SK-N-SH (cell line): ENCODE results near the gene IZUMO1. TPM values are rescaled to one million over a fixed set of nuclear protein-coding genes. Genes with fewer than 3 reads are reported as not detected.

Experiments used
- CTCF ChIA-PET: fragments of 300-600, 350-600 bp; formaldehyde crosslinking; extraction: SDS; loops from one replicate; lab custom pipeline; 2021; lab: Yijun Ruan, JAX
- POLR2A ChIA-PET: fragments of 350-600 bp; sonication (Branson Sonifier 250); formaldehyde crosslinking; extraction: SDS; loops from one replicate; lab custom pipeline; 2020; ENCODE audit warnings: antibody characterized with exemption, inconsistent platforms; lab: Yijun Ruan, JAX
- DNase-seq: peaks from one replicate; pipeline ENCODE4 v3.0.0; 2012
- H2AFZ ChIP-seq: fragments of 200-600 bp; sonication (generic); 2 replicates; pipeline ENCODE4 v1.8.1; 2016; ENCODE audit warnings: antibody characterized with exemption, mild to moderate bottlenecking, low read depth
- H3F3A ChIP-seq: fragments of 200-600 bp; sonication (generic); replicated peaks from 2 replicates; pipeline ENCODE3; 2016; ENCODE audit warnings: antibody characterized with exemption, mild to moderate bottlenecking; ENCODE audit not compliant: insufficient read depth
- H3K27ac ChIP-seq, 2 experiments: fragments of 200-500 bp in 1 of 2; fragments of 200-600 bp in 1 of 2; sonication (Bioruptor generic) in 1 of 2; sonication (generic), shearing (Covaris generic) in 1 of 2; 2 replicates each; pipeline versions ENCODE4 v1.5.1 to v1.6.1; 2014 to 2016; ENCODE audit warnings: low read depth in 2 of 2, inconsistent platforms in 1 of 2, low read length in 1 of 2, mild to moderate bottlenecking in 1 of 2, mixed read lengths in 1 of 2
- H3K27me3 ChIP-seq: fragments of 200-600 bp; sonication (generic), shearing (Covaris generic); 2 replicates; pipeline ENCODE4 v1.6.1; 2016; ENCODE audit warnings: mixed run types; ENCODE audit not compliant: insufficient read depth
- H3K36me3 ChIP-seq, 2 experiments: fragments of 200-500 bp in 1 of 2; fragments of 200-600 bp in 1 of 2; sonication (Bioruptor generic) in 1 of 2; sonication (generic) in 1 of 2; replicated peaks in 1 of 2; 2 replicates each; pipeline versions ENCODE3 to v1.5.1; 2014 to 2016; ENCODE audit warnings: low read length in 1 of 2, mild to moderate bottlenecking in 1 of 2; ENCODE audit not compliant: insufficient read depth in 2 of 2, control insufficient read depth in 1 of 2
- H3K4me1 ChIP-seq, 2 experiments: fragments of 200-500 bp in 1 of 2; fragments of 200-600 bp in 1 of 2; sonication (Bioruptor generic) in 1 of 2; sonication (generic), shearing (Covaris generic) in 1 of 2; 2 replicates each; pipeline versions ENCODE4 v1.5.1 to v1.6.1; 2014 to 2016; ENCODE audit warnings: low read depth in 1 of 2, low read length in 1 of 2, mixed run types in 1 of 2; ENCODE audit not compliant: insufficient read depth in 2 of 2, control insufficient read depth in 1 of 2
- H3K4me2 ChIP-seq: fragments of 200-600 bp; sonication (generic), shearing (Covaris generic); 2 replicates; pipeline ENCODE4 v1.6.1; 2017; ENCODE audit warnings: mixed run types
- H3K4me3 ChIP-seq, 2 experiments: fragments of 200-500 bp in 1 of 2; fragments of 200-600 bp in 1 of 2; sonication (Bioruptor generic) in 1 of 2; sonication (generic), shearing (Covaris generic) in 1 of 2; 2 replicates each; pipeline versions ENCODE4 v1.5.1 to v1.8.1; 2014 to 2016; ENCODE audit warnings: low read depth in 2 of 2, inconsistent platforms in 1 of 2, low read length in 1 of 2, mild to moderate bottlenecking in 1 of 2, mixed read lengths in 1 of 2, moderate library complexity in 1 of 2
- H3K79me2 ChIP-seq: fragments of 200-600 bp; sonication (generic); 2 replicates; pipeline ENCODE4 v1.8.1; 2017; ENCODE audit warnings: mild to moderate bottlenecking; ENCODE audit not compliant: insufficient read depth
- H3K9ac ChIP-seq: fragments of 200-600 bp; sonication (generic); 2 replicates; pipeline ENCODE4 v1.6.1; 2017; ENCODE audit warnings: mixed run types
- H3K9me2 ChIP-seq: fragments of 200-600 bp; sonication (generic); 2 replicates; pipeline ENCODE4 v1.6.1; 2017; ENCODE audit warnings: mixed run types
- H3K9me3 ChIP-seq: fragments of 200-600 bp; sonication (generic); 2 replicates; pipeline ENCODE4 v1.6.1; 2017; ENCODE audit warnings: mixed run types, mild to moderate bottlenecking, moderate library complexity
- H4K20me1 ChIP-seq: fragments of 200-600 bp; sonication (generic); 2 replicates; pipeline ENCODE4 v1.6.1; 2017; ENCODE audit warnings: mild to moderate bottlenecking, mixed run types; ENCODE audit not compliant: insufficient read depth
- CHD2 ChIP-seq: fragments of 150-350 bp; IDR thresholded peaks from 2 replicates; pipeline ENCODE4 v1.6.1; 2018; ENCODE audit warnings: low read length; ENCODE audit not compliant: partially characterized antibody
- CTCF ChIP-seq: fragments of 200-600 bp; sonication (generic); IDR thresholded peaks from 2 replicates; pipeline ENCODE4 v1.6.1; 2017; ENCODE audit warnings: antibody characterized with exemption, mild to moderate bottlenecking, moderate library complexity
- EZH2phosphoT487 ChIP-seq: fragments of 200-600 bp; sonication (generic); IDR thresholded peaks from 2 replicates; pipeline ENCODE4 v1.6.1; 2017; ENCODE audit warnings: low read depth, mixed run types, mild to moderate bottlenecking, antibody characterized with exemption, moderate library complexity, borderline replicate concordance
- FOXJ3 ChIP-seq: sonication (generic); formaldehyde crosslinking; IDR thresholded peaks from 2 replicates; pipeline ENCODE4 v1.5.1; 2020; ENCODE audit warnings: mild to moderate bottlenecking, missing genetic modification reagents
- FOXM1 ChIP-seq: IDR thresholded peaks from 2 replicates; pipeline ENCODE4 v1.4.0; 2012; ENCODE audit warnings: low read depth, mild to moderate bottlenecking
- GABPA ChIP-seq: IDR thresholded peaks from 2 replicates; pipeline ENCODE4 v1.4.0; 2012; ENCODE audit warnings: low read depth, mild to moderate bottlenecking
- GATA2 ChIP-seq: sonication (generic); formaldehyde crosslinking; IDR thresholded peaks from 2 replicates; pipeline ENCODE4 v1.5.0; 2020; ENCODE audit warnings: mild to moderate bottlenecking, missing genetic modification reagents
- IRF3 ChIP-seq: fragments of 150-350 bp; IDR thresholded peaks from 2 replicates; pipeline ENCODE4 v1.6.1; 2016; ENCODE audit warnings: mild to moderate bottlenecking, low read depth, low read length
- MXI1 ChIP-seq: IDR thresholded peaks from 2 replicates; pipeline ENCODE4 v1.6.1; 2012; ENCODE audit warnings: mild to moderate bottlenecking, low read depth, low read length, improper control_type of control experiment
- NFIC ChIP-seq: IDR thresholded peaks from 2 replicates; pipeline ENCODE4 v1.4.0; 2012; ENCODE audit warnings: borderline replicate concordance
- POLR2AphosphoS5 ChIP-seq: IDR thresholded peaks from 2 replicates; pipeline ENCODE4 v1.6.1; 2012; ENCODE audit warnings: low read depth, low read length
- RAD21 ChIP-seq: IDR thresholded peaks from 2 replicates; pipeline ENCODE4 v1.6.1; 2012; ENCODE audit warnings: mild to moderate bottlenecking, low read length
- RCOR1 ChIP-seq: fragments of 150-350 bp; IDR thresholded peaks from 2 replicates; pipeline ENCODE4 v1.6.1; 2017; ENCODE audit warnings: antibody characterized with exemption, low read length
- RXRA ChIP-seq: IDR thresholded peaks from 2 replicates; pipeline ENCODE4 v1.4.0; 2012; ENCODE audit warnings: low read depth, mild to moderate bottlenecking, borderline replicate concordance
- TCF12 ChIP-seq: IDR thresholded peaks from 2 replicates; pipeline ENCODE4 v1.4.0; 2012
- USF1 ChIP-seq: IDR thresholded peaks from 2 replicates; pipeline ENCODE4 v1.4.0; 2012; ENCODE audit warnings: low read depth, borderline replicate concordance
- YY1 ChIP-seq: IDR thresholded peaks from 2 replicates; pipeline ENCODE4 v1.4.0; 2012; ENCODE audit warnings: low read depth, mild to moderate bottlenecking
- ZBTB33 ChIP-seq: IDR thresholded peaks from 2 replicates; pipeline ENCODE4 v1.4.0; 2012; ENCODE audit warnings: low read depth, borderline replicate concordance
- WGBS: methylation state at CpG from one replicate; pipeline ENCODE4 v1.1.6; 2017; ENCODE audit warnings: low lambda C conversion rate; 5-methylcytosine and 5-hydroxymethylcytosine counted together
- polyA plus RNA-seq, 3 experiments: library from polyadenylated mRNA; depleted of rRNA; stranded (reverse); fragments of >200 nt; gene quantifications; 2 replicates each; pipeline ENCODE4 v1.2.3, GENCODE V29; 2012

The IZUMO1 gene
- polyA plus RNA-seq, 1 of the 3 experiments (the other 2 are of a cell fraction): 0.03 TPM

- peak; percentile 30 for TF ChIP-seq CTCF
- no peak for TF ChIP-seq FOXM1
- TF ChIP-seq GABPA: 0 out of 2 replicates have a peak, but pooled peaks have one; percentile 4
- TF ChIP-seq YY1: no peak
- TF ChIP-seq MXI1: no peak
- no peak for TF ChIP-seq GATA2 (CRISPR knock-in tag)
These were observed 33.5 kb downstream of the IZUMO1 start (continued) for GRCh38 chr19:48713041-48713863.

GRCh38 chr19:48711106-48711662, 35.5 kb downstream of the IZUMO1 start:
- Histone ChIP-seq H3K9me2 (no peaks in the 10 kb centered on the region), H3K4me3 (no peak overlapping the region), H3K36me3 (no peaks in the 10 kb centered on the region), H3K79me2 (peaks cover 17% of the 10 kb centered on the region), H3K4me2 (no peak overlapping the region), H3K9me3 (no peaks in the 10 kb centered on the region), H3K4me1 (peaks cover 0 to 20% of the 10 kb centered on the region in 2 experiments; a peak in 1 of 4 replicates), H4K20me1 (no peaks in the 10 kb centered on the region), H2AFZ (no peak overlapping the region), H3K27ac (no peak overlapping the region), H3K9ac (no peak overlapping the region), H3K27me3 (no peaks in the 10 kb centered on the region), H3F3A (peaks cover 4% of the 10 kb centered on the region)
- ChIA-PET POLR2A (interaction anchor here (0.7 kb wide), 1 partner anchor 14 kb away, joined by 4 read pairs; no protein-coding TSS in a partner anchor), CTCF (interaction anchor here (1.7 to 4.5 kb wide), 2 partner anchors 33 to 36 kb away, joined by 4 to 30 read pairs; no protein-coding TSS in a partner anchor)
- 90% methylated on average over 4 of the region's 4 CpGs for WGBS
- no peak for DNase-seq
- TF ChIP-seq FOXM1: no peak
- no peak for TF ChIP-seq RXRA
- no peak for TF ChIP-seq USF1
- TF ChIP-seq RAD21: no peak
- no peak for TF ChIP-seq IRF3
- TF ChIP-seq RCOR1: no peak
- no peak for TF ChIP-seq NFIC
- TF ChIP-seq TCF12: no peak
- no peak for TF ChIP-seq CTCF
- TF ChIP-seq ZBTB33: no peak
- TF ChIP-seq EZH2phosphoT487: no peak
- no peak for TF ChIP-seq GATA2 (CRISPR knock-in tag)
- no peak for TF ChIP-seq YY1
- TF ChIP-seq POLR2AphosphoS5: no peak
- no peak for TF ChIP-seq FOXJ3 (CRISPR knock-in tag)
- no peak for TF ChIP-seq CHD2
